Measurements from ENCODE around the gene HLA-DQB1. TPM values are rescaled to one million over a fixed set of nuclear protein-coding genes. Genes with fewer than 3 reads are reported as not detected.

HLA-DQB1 gene
- total RNA-seq, 1 experiment from 2014 or later: 2.1 TPM

GRCh38 chr6:32685603-32686002 lies 19.1 kb upstream of the HLA-DQB1 start:
- Histone ChIP-seq H3K4me1 (ENCODE audit: control insufficient read depth in 1 of 2, insufficient read depth in 2 of 2, low read length in 2 of 2) (no peaks in the 10 kb centered on the region), H3K36me3 (ENCODE audit: control insufficient read depth in 1 of 2, insufficient read depth in 2 of 2, low read length in 2 of 2) (no peaks in the 10 kb centered on the region), H3K79me2 (ENCODE audit: insufficient read depth, low read length) (no peaks in the 10 kb centered on the region), H3K27me3 (ENCODE audit: insufficient read depth, low read length) (no peaks in the 10 kb centered on the region), H3K9me2 (ENCODE audit: insufficient read depth) (no peaks in the 10 kb centered on the region), H4K20me1 (ENCODE audit: insufficient read depth) (no peaks in the 10 kb centered on the region), H3K27ac (ENCODE audit: low read depth, low read length) (no peak overlapping the region), H2AFZ (ENCODE audit: low read depth, low read length, poor library complexity, severe bottlenecking) (no peak overlapping the region), H3K9me3 (ENCODE audit: control insufficient read depth in 1 of 2, insufficient read depth in 1 of 2, low read depth in 1 of 2, low read length in 2 of 2) (no peaks in the 10 kb centered on the region), H3K4me2 (ENCODE audit: low read length) (no peak overlapping the region), H3K9ac (ENCODE audit: low read length) (no peak overlapping the region), H3K4me3 (replicated peaks in 1 of 2; ENCODE audit: low read depth in 1 of 2, low read length in 2 of 2) (no peak overlapping the region)
- no TSS peak for BruUV-seq (replicated peaks)
- ChIA-PET CTCF (no interaction called here), RAD21 (ENCODE audit: low non-redundant PET in 1 of 2, low total read pairs in 2 of 2, uncharacterized antibody in 2 of 2, unreplicated experiment in 2 of 2) (no interaction called here), POLR2A (no interaction called here)
- no peak for TF ChIP-seq MAX (IDR thresholded peaks at IDR 0.05)
- DNase-seq (ENCODE audit: low read depth, low spot score) (no peak), ATAC-seq (no peak)
- intact Hi-C loops (cut with micrococcal nuclease): no loop called here

- H3K9me3 ChIP-seq (ENCODE audit: control insufficient read depth in 1 of 2, insufficient read depth in 1 of 2, low read depth in 1 of 2, low read length in 2 of 2): no peaks in the 10 kb centered on the region
- no peak for DNase-seq (ENCODE audit: low read depth, low spot score)
- H3K4me3 ChIP-seq (replicated peaks in 1 of 2; ENCODE audit: low read depth in 1 of 2, low read length in 2 of 2): no peak overlapping the region
- H3K9me2 ChIP-seq (ENCODE audit: insufficient read depth): no peaks in the 10 kb centered on the region
- no peak overlapping the region for H3K4me2 ChIP-seq (ENCODE audit: low read length)
- RAD21 ChIA-PET (ENCODE audit: low non-redundant PET in 1 of 2, low total read pairs in 2 of 2, uncharacterized antibody in 2 of 2, unreplicated experiment in 2 of 2): no interaction called here
- H3K9ac ChIP-seq (ENCODE audit: low read length): no peak overlapping the region
- no peak overlapping the region for H2AFZ ChIP-seq (ENCODE audit: low read depth, low read length, poor library complexity, severe bottlenecking)
- ATAC-seq: no peak
- no peaks in the 10 kb centered on the region for H3K36me3 ChIP-seq (ENCODE audit: control insufficient read depth in 1 of 2, insufficient read depth in 2 of 2, low read length in 2 of 2)
- POLR2A ChIA-PET: no interaction called here
- H3K79me2 ChIP-seq (ENCODE audit: insufficient read depth, low read length): no peaks in the 10 kb centered on the region
- no peaks in the 10 kb centered on the region for H3K4me1 ChIP-seq (ENCODE audit: control insufficient read depth in 1 of 2, insufficient read depth in 2 of 2, low read length in 2 of 2)
- H3K27me3 ChIP-seq (ENCODE audit: insufficient read depth, low read length): no peaks in the 10 kb centered on the region
- CTCF ChIA-PET: no interaction called here
- H4K20me1 ChIP-seq (ENCODE audit: insufficient read depth): no peaks in the 10 kb centered on the region
- H3K27ac ChIP-seq (ENCODE audit: low read depth, low read length): no peak overlapping the region
- no peak for TF ChIP-seq ZBTB33 (IDR thresholded peaks at IDR 0.05; ENCODE audit: extremely low read depth, insufficient replicate concordance, low read length)
- TF ChIP-seq ATF3 (IDR thresholded peaks at IDR 0.05): no peak
- TF ChIP-seq TCF7L2 (IDR thresholded peaks at IDR 0.05; ENCODE audit: borderline replicate concordance, extremely low read depth, insufficient read depth, insufficient read length): no peak
- no peak for TF ChIP-seq POLR2AphosphoS5 (IDR thresholded peaks at IDR 0.05; ENCODE audit: low read depth, low read length)
- TF ChIP-seq POLR2A (IDR thresholded peaks at IDR 0.05; ENCODE audit: borderline replicate concordance, extremely low read depth, insufficient read depth, insufficient read length): no peak
- no peak for TF ChIP-seq ZFX (IDR thresholded peaks at IDR 0.05)
- no peak for TF ChIP-seq FOSL1 (IDR thresholded peaks at IDR 0.05; ENCODE audit: low read depth)
- no peak for TF ChIP-seq RAD21 (IDR thresholded peaks at IDR 0.05; ENCODE audit: low read depth)
- TF ChIP-seq YY1 (IDR thresholded peaks at IDR 0.05; ENCODE audit: extremely low read depth, insufficient replicate concordance, low read depth, low read length): no peak
- TF ChIP-seq SP1 (IDR thresholded peaks at IDR 0.05; ENCODE audit: low read depth): no peak
- TF ChIP-seq CBX3 (IDR thresholded peaks at IDR 0.05; ENCODE audit: low read depth): no peak
- no peak for TF ChIP-seq ELF1 (IDR thresholded peaks at IDR 0.05; ENCODE audit: borderline replicate concordance, low read depth)
- TF ChIP-seq SIN3A (IDR thresholded peaks at IDR 0.05; ENCODE audit: low read depth): no peak
- intact Hi-C loops (cut with micrococcal nuclease): no loop called here
- BruUV-seq (replicated peaks): no TSS peak
These were observed 17.8 kb upstream of the HLA-DQB1 start for GRCh38 chr6:32684246-32684645.

Measured in HCT116 (cell line).